Activated CD4-positive, alpha-beta T cell treated with anti-CD3 and anti-CD28 coated beads, Interleukin-10, Interleukin-2, amounts not matched to agents 100 ng/mL and 50 ng/mL, durations not matched to agents 16 hours and 8 hours (primary cell): ENCODE results near the gene DNAH14.
"Not testable (repeated sequence)": the region's sequence is repeated elsewhere in the genome, so short reads cannot be mapped to it uniquely, and the experiment has no call there.

Experiments
- DNase-seq: peaks from one replicate; pipeline ENCODE4 v3.0.0-alpha.2; 2020

DNAH14 gene

DNA sequence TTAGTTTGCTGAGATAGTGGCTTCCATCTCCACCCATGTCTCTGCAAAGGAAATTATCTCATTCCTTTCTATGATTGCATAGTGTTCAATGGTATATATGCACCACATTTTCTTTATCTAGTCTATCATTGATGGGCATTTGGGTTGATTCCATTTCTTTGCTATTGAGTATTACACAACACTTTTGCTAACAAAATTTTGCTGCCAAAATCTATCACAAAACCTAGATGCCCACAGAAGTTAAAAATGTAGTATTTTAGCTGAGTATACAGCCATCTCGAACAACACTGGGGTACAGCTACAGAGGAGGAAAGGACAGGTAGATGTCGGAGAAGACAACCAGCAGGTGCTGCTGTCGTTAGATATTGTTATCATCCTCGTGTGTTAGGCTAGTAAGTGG is 430.6 kb downstream of the DNAH14 start:
- DNase-seq: no peak

DNA sequence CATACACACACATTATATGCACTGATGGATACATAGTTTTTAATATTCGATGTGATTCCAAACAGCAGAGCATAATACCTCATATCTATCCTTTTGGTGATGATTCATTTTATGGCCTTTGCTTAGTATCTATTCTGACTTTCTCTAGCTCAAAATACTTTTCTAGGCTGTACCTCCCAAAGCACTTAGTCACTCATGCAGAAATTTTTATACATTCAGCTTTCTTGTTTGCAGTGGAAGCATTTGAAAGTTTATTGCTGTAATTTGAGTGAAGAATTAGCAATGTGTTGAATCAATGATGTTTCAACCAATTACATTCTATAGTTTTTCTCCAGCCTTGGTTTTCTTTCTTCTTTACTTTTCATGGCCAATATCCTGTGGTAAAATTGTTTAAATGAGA is 431.7 kb downstream of the DNAH14 start:
- no peak for DNase-seq

DNA sequence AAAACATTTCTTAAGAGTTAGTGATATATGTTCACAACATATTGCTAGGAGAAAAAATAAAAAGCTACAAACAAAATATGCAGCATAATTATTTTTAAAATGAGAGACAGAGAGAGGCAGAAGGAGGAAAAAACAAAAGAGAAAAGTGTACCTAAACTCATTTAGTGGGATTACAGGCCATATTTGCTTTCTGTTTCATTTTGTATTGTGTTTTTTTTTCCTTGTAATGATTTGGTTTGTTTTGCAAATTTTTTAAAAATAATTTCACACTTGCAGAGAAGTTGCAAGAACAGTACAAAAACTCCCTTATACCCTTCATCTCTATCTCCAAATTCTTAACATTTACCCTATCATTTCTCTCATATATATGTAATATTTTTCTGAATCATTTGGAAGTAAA is 433.3 kb downstream of the DNAH14 start:
- no peak for DNase-seq

GRCh38 chr1:225364439-225364838 is 435.0 kb downstream of the DNAH14 start:
- DNase-seq: no peak

- no peak for DNase-seq
Measured at GRCh38 chr1:225366018-225366417, 436.5 kb downstream of the DNAH14 start.

DNA sequence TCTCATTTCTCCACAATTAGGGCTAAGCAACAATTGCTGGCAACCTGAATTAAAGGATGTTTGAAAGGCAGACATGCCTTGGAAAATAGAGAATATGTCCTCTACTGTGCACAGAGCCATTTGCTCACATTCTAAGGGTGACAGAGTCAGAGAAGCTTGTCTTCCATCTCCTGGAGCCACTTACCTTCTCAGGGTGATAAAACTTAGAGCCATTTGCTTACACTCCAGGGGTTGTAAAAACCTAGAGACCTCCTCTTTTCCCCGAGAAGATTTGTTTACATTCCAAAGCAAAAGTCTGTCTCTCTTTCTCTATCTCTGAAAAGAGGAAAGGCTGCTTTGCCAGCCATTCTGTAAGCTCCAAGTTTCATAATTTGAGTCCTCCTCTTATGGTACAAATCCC is 437.1 kb downstream of the DNAH14 start:
- no peak for DNase-seq

DNA sequence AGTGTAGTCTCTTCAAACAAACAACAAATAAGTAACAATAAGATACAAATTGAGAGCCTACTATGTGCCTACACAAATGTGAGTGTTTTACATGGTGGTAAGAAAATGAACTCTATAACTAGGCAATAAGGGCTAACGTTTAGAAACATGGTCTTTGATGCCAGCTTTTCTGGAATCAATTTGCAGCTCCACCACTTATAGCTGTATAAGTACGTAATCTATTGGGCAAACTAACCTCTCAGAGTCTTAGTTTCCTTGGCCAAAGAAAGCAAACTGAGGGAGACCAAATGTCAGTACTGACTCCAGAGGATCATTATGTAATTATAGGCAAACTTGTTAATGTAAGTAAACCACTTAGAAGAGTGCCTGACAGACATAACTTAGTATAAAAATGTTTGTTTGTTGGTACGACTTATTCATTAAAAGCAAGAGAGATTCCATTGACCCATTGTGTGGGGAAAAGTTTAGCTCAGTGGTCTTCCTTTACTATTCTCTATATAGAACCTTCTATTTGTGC is 438.6 kb downstream of the DNAH14 start:
- DNase-seq: no peak

GRCh38 chr1:225371366-225372010 is 442.0 kb downstream of the DNAH14 start:
- DNase-seq: no peak

DNA sequence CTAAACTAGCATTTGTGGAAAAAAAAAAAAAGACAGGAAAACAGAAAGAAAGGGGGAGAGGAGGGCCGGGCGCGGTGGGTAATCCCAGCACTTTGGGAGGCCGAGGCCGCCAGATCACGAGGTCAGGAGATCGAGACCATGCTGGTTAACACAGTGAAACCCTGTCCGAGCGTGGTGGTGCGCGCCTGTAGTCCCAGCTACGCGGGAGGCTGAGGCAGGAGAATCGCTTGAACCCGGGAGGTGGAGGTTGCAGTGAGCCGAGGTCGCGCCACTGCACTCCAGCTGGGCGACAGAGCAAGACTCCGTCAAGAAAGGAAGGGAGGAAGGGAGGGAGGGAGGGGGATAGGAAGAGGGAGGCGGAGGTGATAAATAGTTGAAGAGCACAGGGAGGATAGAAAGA is 443.7 kb downstream of the DNAH14 start:
- no peak for DNase-seq

GRCh38 chr1:225374996-225375395 is 445.5 kb downstream of the DNAH14 start:
- no peak for DNase-seq

DNA sequence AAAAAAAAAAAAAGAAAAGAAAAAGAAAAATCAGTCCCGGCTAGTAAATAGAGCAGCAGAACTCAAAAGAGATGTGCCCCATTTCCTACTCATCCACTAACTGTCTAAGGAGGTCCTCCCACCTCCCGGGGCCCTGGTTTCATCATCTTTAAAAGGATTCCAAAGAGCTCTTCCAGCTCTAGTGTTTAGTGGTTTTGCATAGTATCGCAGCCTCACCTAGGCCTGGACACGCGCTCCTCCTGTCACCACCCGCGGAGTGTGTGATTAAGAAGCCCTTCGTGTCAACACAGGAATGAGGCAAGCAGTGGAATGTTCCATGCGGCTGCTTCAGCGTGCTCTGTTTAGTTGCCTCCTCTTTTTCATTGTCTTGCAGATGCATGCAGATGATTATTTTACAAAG is 449.4 kb downstream of the DNAH14 start:
- DNase-seq: no peak

DNA sequence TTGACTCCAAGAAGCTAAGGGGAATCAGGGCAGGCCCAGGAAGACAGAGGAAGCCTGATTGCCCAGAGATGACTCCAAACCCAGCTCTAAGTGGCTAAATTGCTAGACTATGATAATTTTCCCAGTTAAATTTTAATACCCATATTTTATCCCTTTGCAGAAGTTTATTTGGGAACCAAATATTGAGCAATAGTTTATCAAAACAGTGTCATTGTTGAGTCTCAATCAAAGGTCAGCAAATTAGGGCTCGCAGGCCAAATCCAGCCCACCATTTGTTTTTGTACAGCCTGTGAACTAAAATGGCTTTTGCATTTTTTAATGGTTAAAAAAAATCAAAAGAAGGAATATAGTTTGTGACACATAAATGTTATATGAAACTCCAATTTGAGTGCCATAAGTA is 451.2 kb downstream of the DNAH14 start:
- DNase-seq: no peak

DNA sequence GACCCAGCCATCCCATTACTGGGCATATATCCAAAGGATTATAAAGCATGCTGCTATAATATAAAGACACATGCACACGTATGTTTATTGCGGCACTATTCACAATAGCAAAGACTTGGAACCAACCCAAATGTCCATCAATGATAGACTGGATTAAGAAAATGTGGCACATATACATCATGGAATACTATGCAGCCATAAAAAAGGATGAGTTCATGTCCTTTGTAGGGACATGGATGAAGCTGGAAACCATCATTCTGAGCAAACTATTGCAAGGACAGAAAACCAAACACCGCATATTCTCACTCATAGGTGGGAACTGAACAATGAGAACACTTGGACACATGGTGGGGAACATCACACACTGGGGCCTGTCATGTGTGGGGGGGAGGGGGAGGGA is 457.4 kb downstream of the DNAH14 start:
- DNase-seq: not testable (repeated sequence)

DNA sequence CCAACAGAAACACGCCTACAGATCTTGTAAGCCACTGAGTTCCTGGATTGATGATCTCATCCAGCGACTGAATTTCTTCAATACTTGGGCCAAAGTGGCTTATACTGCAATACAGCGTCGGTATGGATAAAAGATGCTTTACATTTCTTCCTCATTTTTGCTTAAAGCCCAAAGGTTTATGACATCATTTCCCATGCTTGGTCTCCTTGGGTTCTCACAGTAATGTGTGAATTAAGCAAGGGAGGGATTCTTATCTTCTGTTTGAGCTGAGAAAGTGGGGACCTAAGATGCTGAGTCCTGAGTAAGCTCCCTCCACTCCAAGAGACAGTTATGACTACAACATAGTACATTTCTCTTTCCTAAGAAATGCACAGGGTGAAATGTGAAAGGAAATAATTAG is 458.9 kb downstream of the DNAH14 start:
- no peak for DNase-seq

- DNase-seq: no peak
Measured at GRCh38 chr1:225389843-225390242, 460.4 kb downstream of the DNAH14 start.

GRCh38 chr1:225396357-225396756 is 466.9 kb downstream of the DNAH14 start:
- DNase-seq: no peak

DNA sequence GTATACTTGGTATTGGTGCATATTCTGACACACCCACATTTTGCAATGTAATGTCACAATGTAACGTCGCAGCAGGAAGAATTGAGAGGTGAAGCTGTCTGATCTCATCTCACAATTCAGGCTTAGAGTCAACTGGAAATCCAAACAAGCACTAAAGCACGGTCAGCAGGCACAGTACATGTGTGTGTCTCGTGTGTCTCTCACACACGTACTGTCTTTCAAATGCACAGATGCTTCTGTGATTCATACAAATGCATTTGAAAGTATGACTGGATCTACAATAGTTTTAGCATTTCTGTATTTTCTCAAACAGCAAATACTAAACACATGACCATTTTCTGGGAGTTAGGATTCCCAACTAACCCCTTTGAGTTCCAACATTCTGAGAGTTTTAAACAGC is 471.5 kb downstream of the DNAH14 start:
- no peak for DNase-seq

GRCh38 chr1:225406976-225407725 is 477.7 kb downstream of the DNAH14 start:
- DNase-seq: no peak

GRCh38 chr1:225407755-225408154 is 478.3 kb downstream of the DNAH14 start:
- DNase-seq: no peak

DNA sequence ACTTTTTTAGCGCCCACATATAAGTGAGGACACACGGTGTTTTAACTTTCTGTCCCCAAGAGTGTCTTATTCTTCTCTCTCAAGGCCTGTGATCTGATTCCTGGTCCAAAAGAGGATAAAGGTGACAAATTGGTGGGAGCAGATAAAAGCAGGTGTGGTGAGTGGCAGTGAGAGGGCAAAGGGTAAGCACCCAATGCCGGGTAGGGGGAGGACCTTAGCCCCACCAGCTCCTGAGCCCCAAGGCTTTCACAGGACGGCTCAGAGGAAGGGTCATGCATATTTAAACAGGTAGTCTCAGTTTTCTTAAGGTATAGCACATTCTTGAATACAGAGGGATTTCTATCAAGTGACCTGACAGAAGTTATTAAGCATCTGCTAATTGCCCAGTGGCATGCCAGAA is 478.8 kb downstream of the DNAH14 start:
- no peak for DNase-seq

DNA sequence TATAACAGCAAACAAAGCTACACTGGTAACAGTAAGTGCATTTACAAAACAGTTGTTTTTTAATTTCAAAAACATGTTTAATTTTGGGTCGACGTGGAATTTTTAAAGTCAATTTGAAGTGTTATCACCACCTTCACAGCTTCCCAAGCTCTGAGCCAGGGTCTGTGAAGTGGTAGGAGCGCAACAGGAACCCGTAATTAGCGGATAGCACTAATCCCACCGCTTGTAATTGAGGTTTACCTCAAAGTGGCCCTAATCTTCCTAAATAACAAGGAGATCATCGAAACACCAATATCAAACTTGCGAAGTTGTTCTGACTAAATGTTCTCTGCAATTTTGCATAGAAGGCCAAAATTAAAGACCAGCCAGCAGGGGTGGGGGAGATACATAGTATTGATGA is 479.6 kb downstream of the DNAH14 start:
- DNase-seq: no peak

DNA sequence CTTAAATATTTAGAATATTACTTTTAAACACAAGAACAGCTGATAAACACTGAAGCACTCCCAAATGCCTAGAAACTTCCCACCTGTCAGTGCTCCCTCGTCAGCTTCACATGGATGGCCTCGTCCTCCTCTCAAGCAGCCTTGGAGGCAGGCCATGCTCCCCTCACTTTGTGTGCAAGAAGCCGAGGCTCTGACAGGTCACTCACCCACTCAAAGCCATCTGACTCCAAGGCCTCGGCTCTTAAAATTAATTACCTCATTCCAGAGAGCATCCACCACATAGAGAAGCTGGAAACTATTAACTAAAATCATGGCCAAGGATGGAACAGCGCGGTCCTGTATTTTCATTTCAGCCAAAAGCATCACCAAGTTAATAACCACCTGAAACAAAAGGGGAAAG is 480.6 kb downstream of the DNAH14 start:
- DNase-seq: no peak

- no peak for DNase-seq
Measured at GRCh38 chr1:225412321-225412720, 482.8 kb downstream of the DNAH14 start.

GRCh38 chr1:225412803-225413351 is 483.4 kb downstream of the DNAH14 start:
- no peak for DNase-seq
